GM12875 (cell line): ENCODE data around the gene PDGFD.

Source experiments
- H3K4me3 ChIP-seq: one replicate; pipeline ENCODE4 v1.5.1; 2011; ENCODE audit warnings: low read depth, low read length, control low read depth
- TF ChIP-seq, protein P1 (sequence below): IDR thresholded peaks from 2 replicates; pipeline ENCODE4 v1.5.1; 2011; ENCODE audit warnings: low read depth, mild to moderate bottlenecking, control low read depth, inconsistent platforms, low read length, moderate library complexity, borderline replicate concordance; ENCODE audit not compliant: insufficient read depth

The PDGFD gene

DNA sequence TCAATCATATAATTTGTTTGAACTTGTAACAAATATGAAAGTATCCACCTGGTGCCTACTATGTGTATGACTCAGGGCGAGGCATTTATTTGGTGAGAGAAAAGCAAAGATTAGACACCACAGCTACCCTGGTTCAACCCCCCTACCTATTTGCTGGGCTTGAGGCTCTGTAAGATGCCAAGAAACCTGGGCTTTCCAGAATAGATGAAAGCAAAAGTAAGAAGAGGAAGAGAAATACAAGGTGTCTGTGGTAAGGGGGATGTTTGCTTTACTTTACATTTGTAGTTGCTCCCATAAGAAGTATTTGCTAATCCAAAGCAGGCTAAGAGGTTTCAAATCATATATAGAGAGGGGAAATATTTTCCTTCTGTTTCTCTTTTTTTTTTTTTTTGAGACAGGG is 65.8 kb downstream of the PDGFD start:
- H3K4me3 ChIP-seq: no peak overlapping the region
- TF ChIP-seq, protein P1, sequence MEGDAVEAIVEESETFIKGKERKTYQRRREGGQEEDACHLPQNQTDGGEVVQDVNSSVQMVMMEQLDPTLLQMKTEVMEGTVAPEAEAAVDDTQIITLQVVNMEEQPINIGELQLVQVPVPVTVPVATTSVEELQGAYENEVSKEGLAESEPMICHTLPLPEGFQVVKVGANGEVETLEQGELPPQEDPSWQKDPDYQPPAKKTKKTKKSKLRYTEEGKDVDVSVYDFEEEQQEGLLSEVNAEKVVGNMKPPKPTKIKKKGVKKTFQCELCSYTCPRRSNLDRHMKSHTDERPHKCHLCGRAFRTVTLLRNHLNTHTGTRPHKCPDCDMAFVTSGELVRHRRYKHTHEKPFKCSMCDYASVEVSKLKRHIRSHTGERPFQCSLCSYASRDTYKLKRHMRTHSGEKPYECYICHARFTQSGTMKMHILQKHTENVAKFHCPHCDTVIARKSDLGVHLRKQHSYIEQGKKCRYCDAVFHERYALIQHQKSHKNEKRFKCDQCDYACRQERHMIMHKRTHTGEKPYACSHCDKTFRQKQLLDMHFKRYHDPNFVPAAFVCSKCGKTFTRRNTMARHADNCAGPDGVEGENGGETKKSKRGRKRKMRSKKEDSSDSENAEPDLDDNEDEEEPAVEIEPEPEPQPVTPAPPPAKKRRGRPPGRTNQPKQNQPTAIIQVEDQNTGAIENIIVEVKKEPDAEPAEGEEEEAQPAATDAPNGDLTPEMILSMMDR: no peak

GRCh38 chr11:104096900-104097299 is 67.0 kb downstream of the PDGFD start:
- TF ChIP-seq, protein P1: no peak

DNA sequence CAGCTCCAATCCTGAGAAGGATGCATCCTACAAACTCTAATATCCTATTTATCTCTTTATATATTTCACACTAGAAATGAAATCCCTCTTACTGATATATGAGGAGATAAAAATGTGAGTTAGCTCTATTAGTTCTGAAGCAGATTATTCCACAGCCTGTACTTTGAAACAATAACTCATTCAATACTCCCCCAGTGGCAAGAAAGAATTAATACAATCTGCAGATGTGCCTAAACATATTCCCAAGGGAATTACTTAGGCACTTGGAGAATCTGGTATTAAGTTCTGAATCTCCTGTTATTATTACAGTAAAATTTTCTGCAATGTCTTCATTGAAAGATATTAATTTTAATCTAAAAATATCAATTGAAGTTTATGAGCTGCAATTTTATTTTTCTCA is 68.2 kb downstream of the PDGFD start:
- no peak overlapping the region for H3K4me3 ChIP-seq
- TF ChIP-seq, protein P1: no peak

More at GRCh38 chr11:104096900-104097299, 67.0 kb downstream of the PDGFD start:
- H3K4me3 ChIP-seq: no peak overlapping the region

DNA sequence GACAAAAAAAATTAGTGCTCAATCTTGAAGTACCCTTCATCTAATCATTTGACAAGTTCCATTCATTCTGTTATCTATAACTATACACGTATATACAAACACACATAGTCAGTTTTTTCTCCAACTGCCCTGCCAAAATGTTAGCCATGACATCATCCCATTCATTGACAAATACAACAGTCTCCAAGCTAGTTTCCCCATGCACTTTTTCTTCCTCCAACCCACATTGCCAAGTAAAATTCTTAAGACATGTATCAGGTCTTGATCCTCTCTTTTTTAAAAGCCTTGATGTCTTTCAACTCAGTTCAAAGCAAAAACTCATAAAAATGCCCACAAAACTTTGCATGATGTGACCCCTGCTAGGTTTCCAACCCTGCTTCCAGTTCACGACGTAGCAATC is 69.4 kb downstream of the PDGFD start:
- no peak overlapping the region for H3K4me3 ChIP-seq
- TF ChIP-seq, protein P1: no peak

- H3K4me3 ChIP-seq: no peak overlapping the region
- TF ChIP-seq, protein P1: no peak
Measured at GRCh38 chr11:104093426-104094280, 70.3 kb downstream of the PDGFD start.

- TF ChIP-seq, protein P1: no peak
- no peak overlapping the region for H3K4me3 ChIP-seq
Measured at GRCh38 chr11:104092744-104093143, 71.2 kb downstream of the PDGFD start.
